IMR-90 (cell line): ENCODE results near the gene UBE3C.

Experiments
- CEBPB ChIP-seq: IDR thresholded peaks from 2 replicates; pipeline ENCODE4 v1.6.1; 2012; ENCODE audit warnings: low read depth, low read length, improper control_type of control experiment
- CHD1 ChIP-seq: IDR thresholded peaks from 2 replicates; pipeline ENCODE4 v1.6.1; 2012; ENCODE audit warnings: low read depth, low read length, improper control_type of control experiment
- CTCF ChIP-seq: conservative IDR thresholded peaks from 2 replicates; pipeline ENCODE4 v1.5.1; 2012; ENCODE audit warnings: mild to moderate bottlenecking, low read depth, low read length, improper control_type of control experiment
- MAFK ChIP-seq: IDR thresholded peaks from 2 replicates; pipeline ENCODE4 v1.6.1; 2012; ENCODE audit warnings: low read depth, low read length, improper control_type of control experiment
- MAZ ChIP-seq: IDR thresholded peaks from 2 replicates; pipeline ENCODE4 v1.6.1; 2012; ENCODE audit warnings: low read depth, mild to moderate bottlenecking, low read length, improper control_type of control experiment, moderate library complexity, borderline replicate concordance
- POLR2A ChIP-seq: IDR thresholded peaks from 2 replicates; pipeline ENCODE4 v1.6.1; 2012; ENCODE audit warnings: mild to moderate bottlenecking, low read depth, low read length
- RAD21 ChIP-seq: IDR thresholded peaks from 2 replicates; pipeline ENCODE4 v1.6.1; 2012; ENCODE audit warnings: low read length, improper control_type of control experiment
- RCOR1 ChIP-seq: IDR thresholded peaks from 2 replicates; pipeline ENCODE4 v1.6.1; 2012; ENCODE audit warnings: mild to moderate bottlenecking, low read length, improper control_type of control experiment; ENCODE audit not compliant: insufficient replicate concordance
- RFX5 ChIP-seq: IDR thresholded peaks from 2 replicates; pipeline ENCODE4 v1.8.0; 2012; ENCODE audit warnings: low read depth, mild to moderate bottlenecking, low read length, moderate library complexity
- SMC3 ChIP-seq: fragments of 150-350 bp; IDR thresholded peaks from 2 replicates; pipeline ENCODE4 v1.6.1; 2016; ENCODE audit warnings: low read depth, mild to moderate bottlenecking, antibody characterized with exemption, low read length, moderate library complexity
- USF2 ChIP-seq: fragments of 150-350 bp; IDR thresholded peaks from 2 replicates; pipeline ENCODE4 v1.6.1; 2017; ENCODE audit warnings: mild to moderate bottlenecking, antibody characterized with exemption, low read length, low read depth

GRCh38 chr7:157121184-157121715, 17.5 kb upstream of the UBE3C start:
- TF ChIP-seq POLR2A, result no peak
- TF ChIP-seq CTCF, result no peak
- TF ChIP-seq RAD21, result no peak
- TF ChIP-seq RFX5, result no peak
- TF ChIP-seq USF2, result no peak
- TF ChIP-seq CEBPB, result no peak
- TF ChIP-seq SMC3, result no peak
- TF ChIP-seq MAFK, result no peak
- no peak for TF ChIP-seq RCOR1
- no peak for TF ChIP-seq CHD1
- no peak for TF ChIP-seq MAZ
